Measurements from ENCODE around the gene ANGPTL2. TPM values are rescaled to one million over a fixed set of nuclear protein-coding genes. Genes with fewer than 3 reads are reported as not detected.

The ANGPTL2 gene
- total RNA-seq, 1 experiment from 2014 or later, result 0.08 TPM

DNA sequence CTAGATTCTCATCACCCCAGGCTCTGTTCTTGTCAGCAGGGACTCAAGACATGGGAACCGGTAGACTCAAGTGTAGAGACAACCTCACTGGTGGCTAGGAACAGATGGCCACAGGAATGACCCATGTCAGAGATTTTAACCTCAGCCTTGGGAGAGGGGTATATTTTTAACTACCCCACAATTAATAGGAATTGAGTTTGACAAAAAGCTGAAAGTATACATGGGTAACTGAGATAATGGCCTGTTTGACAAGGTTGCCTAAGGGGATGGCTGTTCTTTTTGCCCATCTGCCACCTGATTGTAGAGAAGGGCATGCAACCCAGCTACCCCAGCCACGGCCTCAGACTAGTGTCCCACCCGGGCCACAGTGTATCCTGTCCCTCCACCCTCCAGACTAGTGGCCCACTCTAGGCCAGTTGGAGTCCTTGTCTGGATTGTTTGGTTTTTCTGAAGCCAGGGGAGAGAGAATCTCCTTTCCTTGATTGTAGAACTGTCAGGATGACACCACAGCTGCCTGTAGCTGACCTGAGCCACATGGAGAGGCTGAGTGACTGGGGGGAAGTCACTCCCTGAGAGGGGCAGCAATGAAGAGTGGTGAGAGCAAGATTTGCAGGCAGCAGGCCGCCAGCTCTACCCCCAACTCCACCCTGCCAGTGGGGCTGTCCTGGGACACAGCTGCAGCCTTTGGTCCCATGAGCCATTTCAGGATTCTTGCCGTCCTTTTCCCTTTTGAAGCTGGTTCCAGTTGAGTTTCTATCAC is 14.6 kb upstream of the ANGPTL2 start:
- H3K27ac ChIP-seq (ENCODE audit: low read length), result no peak overlapping the region
- DNase-seq (ENCODE audit: low read depth, low spot score) (no peak), ATAC-seq (no peak)
- no peaks in the 10 kb centered on the region for H3K36me3 ChIP-seq (ENCODE audit: control insufficient read depth, insufficient read depth, low read length)
- no peaks in the 10 kb centered on the region for H3K27me3 ChIP-seq (ENCODE audit: control insufficient read depth, insufficient read depth, low read length)
- intact Hi-C loops (cut with micrococcal nuclease; ENCODE audit: unreplicated experiment) (no loop called here), in situ Hi-C loops (cut with HindIII; ENCODE audit: low pct_unique_long_range_greater_than_20kb, low sequenced_read_pairs) (no loop called here)
- TF ChIP-seq SIN3A (IDR thresholded peaks at IDR 0.05; ENCODE audit: borderline replicate concordance, insufficient read depth, low read depth, low read length) (no peak), TCF7L2 (IDR thresholded peaks at IDR 0.05; ENCODE audit: low read depth, low read length) (no peak), POLR2AphosphoS5 (IDR thresholded peaks at IDR 0.05; ENCODE audit: low read depth, low read length) (no peak)
- TF ChIP-seq, protein P1, sequence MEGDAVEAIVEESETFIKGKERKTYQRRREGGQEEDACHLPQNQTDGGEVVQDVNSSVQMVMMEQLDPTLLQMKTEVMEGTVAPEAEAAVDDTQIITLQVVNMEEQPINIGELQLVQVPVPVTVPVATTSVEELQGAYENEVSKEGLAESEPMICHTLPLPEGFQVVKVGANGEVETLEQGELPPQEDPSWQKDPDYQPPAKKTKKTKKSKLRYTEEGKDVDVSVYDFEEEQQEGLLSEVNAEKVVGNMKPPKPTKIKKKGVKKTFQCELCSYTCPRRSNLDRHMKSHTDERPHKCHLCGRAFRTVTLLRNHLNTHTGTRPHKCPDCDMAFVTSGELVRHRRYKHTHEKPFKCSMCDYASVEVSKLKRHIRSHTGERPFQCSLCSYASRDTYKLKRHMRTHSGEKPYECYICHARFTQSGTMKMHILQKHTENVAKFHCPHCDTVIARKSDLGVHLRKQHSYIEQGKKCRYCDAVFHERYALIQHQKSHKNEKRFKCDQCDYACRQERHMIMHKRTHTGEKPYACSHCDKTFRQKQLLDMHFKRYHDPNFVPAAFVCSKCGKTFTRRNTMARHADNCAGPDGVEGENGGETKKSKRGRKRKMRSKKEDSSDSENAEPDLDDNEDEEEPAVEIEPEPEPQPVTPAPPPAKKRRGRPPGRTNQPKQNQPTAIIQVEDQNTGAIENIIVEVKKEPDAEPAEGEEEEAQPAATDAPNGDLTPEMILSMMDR (IDR thresholded peaks at IDR 0.05), result no peak
- TF ChIP-seq, protein P2, sequence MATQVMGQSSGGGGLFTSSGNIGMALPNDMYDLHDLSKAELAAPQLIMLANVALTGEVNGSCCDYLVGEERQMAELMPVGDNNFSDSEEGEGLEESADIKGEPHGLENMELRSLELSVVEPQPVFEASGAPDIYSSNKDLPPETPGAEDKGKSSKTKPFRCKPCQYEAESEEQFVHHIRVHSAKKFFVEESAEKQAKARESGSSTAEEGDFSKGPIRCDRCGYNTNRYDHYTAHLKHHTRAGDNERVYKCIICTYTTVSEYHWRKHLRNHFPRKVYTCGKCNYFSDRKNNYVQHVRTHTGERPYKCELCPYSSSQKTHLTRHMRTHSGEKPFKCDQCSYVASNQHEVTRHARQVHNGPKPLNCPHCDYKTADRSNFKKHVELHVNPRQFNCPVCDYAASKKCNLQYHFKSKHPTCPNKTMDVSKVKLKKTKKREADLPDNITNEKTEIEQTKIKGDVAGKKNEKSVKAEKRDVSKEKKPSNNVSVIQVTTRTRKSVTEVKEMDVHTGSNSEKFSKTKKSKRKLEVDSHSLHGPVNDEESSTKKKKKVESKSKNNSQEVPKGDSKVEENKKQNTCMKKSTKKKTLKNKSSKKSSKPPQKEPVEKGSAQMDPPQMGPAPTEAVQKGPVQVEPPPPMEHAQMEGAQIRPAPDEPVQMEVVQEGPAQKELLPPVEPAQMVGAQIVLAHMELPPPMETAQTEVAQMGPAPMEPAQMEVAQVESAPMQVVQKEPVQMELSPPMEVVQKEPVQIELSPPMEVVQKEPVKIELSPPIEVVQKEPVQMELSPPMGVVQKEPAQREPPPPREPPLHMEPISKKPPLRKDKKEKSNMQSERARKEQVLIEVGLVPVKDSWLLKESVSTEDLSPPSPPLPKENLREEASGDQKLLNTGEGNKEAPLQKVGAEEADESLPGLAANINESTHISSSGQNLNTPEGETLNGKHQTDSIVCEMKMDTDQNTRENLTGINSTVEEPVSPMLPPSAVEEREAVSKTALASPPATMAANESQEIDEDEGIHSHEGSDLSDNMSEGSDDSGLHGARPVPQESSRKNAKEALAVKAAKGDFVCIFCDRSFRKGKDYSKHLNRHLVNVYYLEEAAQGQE (IDR thresholded peaks at IDR 0.05; ENCODE audit: insufficient read depth in 1 of 2, low read depth in 2 of 2, low read length in 1 of 2), result no peak
- no peaks in the 10 kb centered on the region; the same call in 1 of the 2 replicates for H3K4me1 ChIP-seq (ENCODE audit: control insufficient read depth, insufficient read depth, low read length)
- ChIA-PET CTCF (no interaction called here), POLR2A (no interaction called here)
- no peaks in the 10 kb centered on the region for H3K9me3 ChIP-seq (ENCODE audit: control insufficient read depth, insufficient read depth, low read depth, low read length)
- BruUV-seq (replicated peaks), result no TSS peak
- H3K4me3 ChIP-seq (ENCODE audit: low read depth in 2 of 2, low read length in 2 of 2), result no peak overlapping the region

DNA sequence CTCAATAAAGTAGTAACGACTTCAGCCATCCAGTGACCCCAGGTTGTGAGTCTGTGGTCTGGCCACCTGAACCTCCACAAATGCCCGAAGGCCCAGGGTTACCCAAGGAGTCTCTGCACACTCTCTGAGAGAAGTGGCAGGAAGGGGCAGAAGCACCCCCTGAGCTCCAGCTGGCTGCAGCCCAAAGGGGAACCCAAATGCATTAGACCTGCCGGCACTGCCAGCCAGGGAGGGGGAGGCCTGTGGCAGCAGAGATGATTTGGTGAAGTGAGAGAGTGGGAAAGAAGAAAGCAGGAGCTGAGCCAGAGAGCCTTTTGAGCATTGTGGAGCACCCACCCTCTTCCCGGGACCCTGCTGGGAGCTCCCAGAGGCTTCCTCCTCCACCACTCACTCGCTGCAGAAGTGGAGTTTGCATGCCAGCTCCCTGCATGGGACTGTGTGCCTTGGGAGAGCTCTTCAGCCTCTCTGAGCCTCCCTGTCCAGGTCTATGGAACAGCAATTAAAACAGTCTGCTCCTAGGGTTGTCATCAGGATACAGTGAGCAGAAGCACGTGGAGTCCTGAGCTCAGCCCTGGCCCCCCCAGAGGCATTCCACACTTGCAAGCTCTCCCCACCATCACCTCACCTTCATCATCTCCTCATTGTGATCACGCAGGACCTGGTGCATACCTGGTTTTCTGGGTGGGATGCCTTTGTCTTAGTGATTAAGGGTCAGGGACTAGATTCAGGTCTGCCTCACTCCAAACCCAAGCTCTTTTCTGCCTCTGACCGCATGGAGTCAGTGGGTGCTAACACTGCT is 13.8 kb upstream of the ANGPTL2 start:
- intact Hi-C loops (cut with micrococcal nuclease; ENCODE audit: unreplicated experiment), result no loop called here
- Histone ChIP-seq H3K27ac (ENCODE audit: low read length) (no peak overlapping the region), H3K36me3 (ENCODE audit: control insufficient read depth, insufficient read depth, low read length) (no peaks in the 10 kb centered on the region), H3K27me3 (ENCODE audit: control insufficient read depth, insufficient read depth, low read length) (no peaks in the 10 kb centered on the region), H3K4me3 (ENCODE audit: low read depth in 2 of 2, low read length in 2 of 2) (no peak overlapping the region), H3K9me3 (ENCODE audit: control insufficient read depth, insufficient read depth, low read depth, low read length) (no peaks in the 10 kb centered on the region), H3K4me1 (ENCODE audit: control insufficient read depth, insufficient read depth, low read length) (no peaks in the 10 kb centered on the region; the same call in 1 of the 2 replicates)
- TF ChIP-seq SIN3A (IDR thresholded peaks at IDR 0.05; ENCODE audit: borderline replicate concordance, insufficient read depth, low read depth, low read length) (no peak), POLR2AphosphoS5 (IDR thresholded peaks at IDR 0.05; ENCODE audit: low read depth, low read length) (no peak), TCF7L2 (IDR thresholded peaks at IDR 0.05; ENCODE audit: low read depth, low read length) (no peak)
- TF ChIP-seq, protein P1 (IDR thresholded peaks at IDR 0.05), result no peak
- TF ChIP-seq, protein P2 (IDR thresholded peaks at IDR 0.05; ENCODE audit: insufficient read depth in 1 of 2, low read depth in 2 of 2, low read length in 1 of 2), result no peak
- in situ Hi-C loops (cut with HindIII; ENCODE audit: low pct_unique_long_range_greater_than_20kb, low sequenced_read_pairs), result no loop called here
- no peak for ATAC-seq
- CTCF ChIA-PET, result no interaction called here
- BruUV-seq (replicated peaks), result no TSS peak
- POLR2A ChIA-PET, result no interaction called here
- DNase-seq (ENCODE audit: low read depth, low spot score), result no peak

Measured in Panc1 (cell line).